ENCODE measurements around the gene RPS4Y2.

- TF ChIP-seq, protein P1, sequence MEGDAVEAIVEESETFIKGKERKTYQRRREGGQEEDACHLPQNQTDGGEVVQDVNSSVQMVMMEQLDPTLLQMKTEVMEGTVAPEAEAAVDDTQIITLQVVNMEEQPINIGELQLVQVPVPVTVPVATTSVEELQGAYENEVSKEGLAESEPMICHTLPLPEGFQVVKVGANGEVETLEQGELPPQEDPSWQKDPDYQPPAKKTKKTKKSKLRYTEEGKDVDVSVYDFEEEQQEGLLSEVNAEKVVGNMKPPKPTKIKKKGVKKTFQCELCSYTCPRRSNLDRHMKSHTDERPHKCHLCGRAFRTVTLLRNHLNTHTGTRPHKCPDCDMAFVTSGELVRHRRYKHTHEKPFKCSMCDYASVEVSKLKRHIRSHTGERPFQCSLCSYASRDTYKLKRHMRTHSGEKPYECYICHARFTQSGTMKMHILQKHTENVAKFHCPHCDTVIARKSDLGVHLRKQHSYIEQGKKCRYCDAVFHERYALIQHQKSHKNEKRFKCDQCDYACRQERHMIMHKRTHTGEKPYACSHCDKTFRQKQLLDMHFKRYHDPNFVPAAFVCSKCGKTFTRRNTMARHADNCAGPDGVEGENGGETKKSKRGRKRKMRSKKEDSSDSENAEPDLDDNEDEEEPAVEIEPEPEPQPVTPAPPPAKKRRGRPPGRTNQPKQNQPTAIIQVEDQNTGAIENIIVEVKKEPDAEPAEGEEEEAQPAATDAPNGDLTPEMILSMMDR (conservative IDR thresholded peaks at IDR 0.05; ENCODE audit: low read depth, low read length), result no peak
- TF ChIP-seq EZH2 (IDR thresholded peaks at IDR 0.05; ENCODE audit: borderline replicate concordance, low read depth, low read length, poor library complexity, severe bottlenecking), result no peak
These were observed 31.2 kb downstream of the RPS4Y2 start for GRCh38 chrY:20787076-20787475.
